ENCODE data around the gene PLEKHG4B.

DNA sequence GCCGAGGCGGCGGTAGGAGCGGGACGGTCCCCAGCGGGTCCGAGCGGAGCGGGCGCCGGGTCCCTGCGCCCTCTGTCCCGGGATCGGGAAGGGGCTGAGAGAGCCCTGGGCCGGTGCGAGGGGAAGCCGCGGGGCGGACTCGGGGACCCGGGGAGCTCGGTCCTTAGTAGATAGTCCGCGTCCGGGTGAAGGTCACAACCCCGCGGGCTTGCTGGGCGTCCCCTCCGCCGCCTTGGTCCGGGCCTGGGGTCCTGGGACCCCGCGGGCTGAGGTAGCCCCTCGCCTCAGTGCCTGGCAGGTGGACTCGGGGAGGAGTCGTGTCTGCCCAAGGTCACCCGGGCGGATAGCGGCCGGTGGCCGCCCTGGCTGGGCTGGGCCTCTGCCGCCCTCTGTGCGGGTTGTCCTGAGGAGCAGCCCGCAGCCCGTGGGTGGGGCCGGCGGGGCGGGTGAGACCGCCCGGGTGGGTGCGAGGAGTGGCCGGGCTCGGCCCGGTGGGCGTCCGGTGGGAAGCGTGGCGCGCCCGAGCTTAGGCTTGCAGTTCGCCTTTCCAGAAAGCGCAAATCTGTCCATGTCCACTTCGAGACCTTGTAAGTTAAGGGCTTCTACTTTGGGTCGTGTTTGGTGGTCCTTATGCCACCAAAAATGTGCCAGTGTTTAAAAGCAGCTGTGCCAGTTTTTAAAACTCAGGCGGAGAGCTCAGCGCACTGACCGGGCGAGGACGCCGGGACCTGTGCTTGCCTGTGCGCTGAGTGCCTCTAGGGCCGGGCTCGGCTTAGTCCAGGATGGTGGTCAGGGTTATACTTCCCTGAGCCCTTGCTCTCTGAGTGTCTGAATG is 126.7 kb downstream of the PLEKHG4B start:
- TF ChIP-seq POLR2AphosphoS5 (IDR thresholded peaks at IDR 0.05): no peak
- TF ChIP-seq POLR2A (IDR thresholded peaks at IDR 0.05): no peak
- TF ChIP-seq, protein P1, sequence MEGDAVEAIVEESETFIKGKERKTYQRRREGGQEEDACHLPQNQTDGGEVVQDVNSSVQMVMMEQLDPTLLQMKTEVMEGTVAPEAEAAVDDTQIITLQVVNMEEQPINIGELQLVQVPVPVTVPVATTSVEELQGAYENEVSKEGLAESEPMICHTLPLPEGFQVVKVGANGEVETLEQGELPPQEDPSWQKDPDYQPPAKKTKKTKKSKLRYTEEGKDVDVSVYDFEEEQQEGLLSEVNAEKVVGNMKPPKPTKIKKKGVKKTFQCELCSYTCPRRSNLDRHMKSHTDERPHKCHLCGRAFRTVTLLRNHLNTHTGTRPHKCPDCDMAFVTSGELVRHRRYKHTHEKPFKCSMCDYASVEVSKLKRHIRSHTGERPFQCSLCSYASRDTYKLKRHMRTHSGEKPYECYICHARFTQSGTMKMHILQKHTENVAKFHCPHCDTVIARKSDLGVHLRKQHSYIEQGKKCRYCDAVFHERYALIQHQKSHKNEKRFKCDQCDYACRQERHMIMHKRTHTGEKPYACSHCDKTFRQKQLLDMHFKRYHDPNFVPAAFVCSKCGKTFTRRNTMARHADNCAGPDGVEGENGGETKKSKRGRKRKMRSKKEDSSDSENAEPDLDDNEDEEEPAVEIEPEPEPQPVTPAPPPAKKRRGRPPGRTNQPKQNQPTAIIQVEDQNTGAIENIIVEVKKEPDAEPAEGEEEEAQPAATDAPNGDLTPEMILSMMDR (IDR thresholded peaks at IDR 0.05 in 8 of 11, conservative IDR thresholded peaks at IDR 0.05 in 3 of 11): no peak

Data from spleen (tissue), 7 donors.